SJSA1 (cell line): Measurements from ENCODE around the gene PDE8B. TPM values are rescaled to one million over a fixed set of nuclear protein-coding genes. Genes with fewer than 3 reads are reported as not detected.

ENCODE experiments used
- DNase-seq, 2 experiments: peaks; one replicate each; pipeline ENCODE4 v3.0.0-alpha.2; 2015 to 2020; ENCODE audit warnings: low spot score in 2 of 2, low read depth in 1 of 2
- H3K27ac ChIP-seq: fragments of 250-450 bp; sonication (Bioruptor Pico); 2 replicates; pipeline ENCODE4 v1.5.1; 2020; ENCODE audit warnings: mild to moderate bottlenecking, moderate library complexity
- H3K27me3 ChIP-seq: fragments of 250-450 bp; sonication (Bioruptor Pico); replicated peaks from 2 replicates; pipeline ENCODE4 v1.5.1; 2020; ENCODE audit warnings: mild to moderate bottlenecking, moderate library complexity
- H3K36me3 ChIP-seq: fragments of 250-450 bp; sonication (Bioruptor Pico); 2 replicates; pipeline ENCODE4 v1.5.1; 2020; ENCODE audit warnings: mild to moderate bottlenecking
- H3K4me1 ChIP-seq: fragments of 250-450 bp; sonication (Bioruptor Pico); replicated peaks from 2 replicates; pipeline ENCODE4 v1.6.1; 2021; ENCODE audit warnings: mild to moderate bottlenecking
- H3K4me3 ChIP-seq: fragments of 250-450 bp; sonication (Bioruptor Pico); 2 replicates; pipeline ENCODE4 v1.5.1; 2020; ENCODE audit warnings: mild to moderate bottlenecking
- H3K9me3 ChIP-seq: fragments of 250-450 bp; sonication (Bioruptor Pico); replicated peaks from 2 replicates; pipeline ENCODE4 v1.5.1; 2020; ENCODE audit warnings: mild to moderate bottlenecking
- total RNA-seq: library from RNA; depleted of rRNA; stranded (reverse); fragments of >200 nt; shearing (Covaris generic); gene quantifications from 2 replicates; pipeline ENCODE4 v1.2.3, GENCODE V29; 2014

Gene PDE8B
- total RNA-seq, 1 experiment from 2014 or later, result not detected

- Histone ChIP-seq H3K9me3 (no peaks in the 10 kb centered on the region), H3K27ac (no peak overlapping the region), H3K36me3 (no peaks in the 10 kb centered on the region), H3K4me3 (no peak overlapping the region), H3K4me1 (no peaks in the 10 kb centered on the region), H3K27me3 (no peaks in the 10 kb centered on the region)
- no peak for DNase-seq
These were observed 20.4 kb downstream of the PDE8B start for GRCh38 chr5:77230727-77231470.

- no peaks in the 10 kb centered on the region for H3K36me3 ChIP-seq
- DNase-seq, result no peak
- H3K4me1 ChIP-seq, result no peaks in the 10 kb centered on the region
- no peaks in the 10 kb centered on the region for H3K9me3 ChIP-seq
- H3K27ac ChIP-seq, result no peak overlapping the region
- H3K4me3 ChIP-seq, result no peak overlapping the region
- no peaks in the 10 kb centered on the region for H3K27me3 ChIP-seq
These were observed 21.1 kb downstream of the PDE8B start for GRCh38 chr5:77231471-77232138.

GRCh38 chr5:77232574-77233358 is 22.3 kb downstream of the PDE8B start:
- no peak overlapping the region for H3K27ac ChIP-seq
- H3K4me3 ChIP-seq, result no peak overlapping the region
- H3K4me1 ChIP-seq, result no peaks in the 10 kb centered on the region
- DNase-seq, result no peak
- no peaks in the 10 kb centered on the region for H3K36me3 ChIP-seq
- no peaks in the 10 kb centered on the region for H3K9me3 ChIP-seq
- no peaks in the 10 kb centered on the region for H3K27me3 ChIP-seq

GRCh38 chr5:77235846-77236721 is 25.6 kb downstream of the PDE8B start:
- no peaks in the 10 kb centered on the region for H3K4me1 ChIP-seq
- no peaks in the 10 kb centered on the region for H3K27me3 ChIP-seq
- no peaks in the 10 kb centered on the region for H3K36me3 ChIP-seq
- no peak for DNase-seq
- no peak overlapping the region for H3K27ac ChIP-seq
- no peaks in the 10 kb centered on the region for H3K9me3 ChIP-seq
- H3K4me3 ChIP-seq, result no peak overlapping the region

DNA sequence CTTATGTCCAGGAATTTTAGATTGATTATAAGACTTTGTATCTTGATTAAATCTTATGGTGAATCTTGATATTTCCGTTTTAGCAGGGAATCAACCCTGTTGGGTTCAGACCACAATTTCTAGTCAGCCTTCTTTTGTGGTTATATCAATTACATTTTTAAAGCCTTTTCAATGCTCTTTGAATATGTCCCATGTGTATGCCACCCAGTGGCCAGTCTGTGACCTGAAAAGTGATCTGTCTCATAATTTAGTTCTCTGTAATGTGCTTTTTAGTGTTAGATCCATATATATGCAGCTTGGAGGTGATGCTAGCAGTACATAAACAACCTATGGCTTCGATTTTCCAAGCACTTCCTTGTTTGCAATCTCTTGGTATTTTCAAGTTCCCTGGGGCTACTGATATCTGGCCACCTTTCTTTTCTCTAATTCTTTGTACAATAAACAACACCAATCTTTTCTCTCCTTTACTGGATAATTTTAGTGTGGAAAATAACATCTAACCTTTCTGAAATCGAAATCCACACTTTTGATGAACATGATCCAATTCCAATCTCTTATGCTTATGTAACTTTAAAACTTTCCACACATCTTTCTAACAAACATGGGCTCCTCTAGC is 28.8 kb downstream of the PDE8B start:
- Histone ChIP-seq H3K27me3 (no peaks in the 10 kb centered on the region), H3K4me1 (no peaks in the 10 kb centered on the region), H3K36me3 (no peaks in the 10 kb centered on the region), H3K9me3 (no peaks in the 10 kb centered on the region), H3K4me3 (no peak overlapping the region), H3K27ac (no peak overlapping the region)
- peak in 1 of 2 experiments; percentile 17 for DNase-seq

DNA sequence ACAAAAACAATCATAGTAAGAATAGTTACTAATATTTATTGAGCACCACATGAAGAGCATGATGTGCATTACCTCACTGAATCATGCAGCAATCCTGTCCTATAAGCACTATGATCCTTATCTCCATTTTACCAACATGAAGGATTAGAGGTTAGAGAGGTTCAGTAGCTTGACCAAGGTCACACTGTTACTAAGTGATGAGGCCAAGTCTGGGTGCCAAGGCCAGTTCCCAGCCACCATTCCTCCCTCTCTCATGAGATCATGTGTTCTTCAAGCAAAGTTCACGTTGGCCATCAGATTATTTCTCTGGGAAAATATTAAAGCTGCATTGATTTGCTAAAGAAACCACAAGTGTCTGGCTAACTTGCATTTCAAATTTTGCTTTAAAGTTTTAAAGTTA is 31.0 kb downstream of the PDE8B start:
- Histone ChIP-seq H3K27me3 (no peaks in the 10 kb centered on the region), H3K4me1 (no peaks in the 10 kb centered on the region), H3K4me3 (no peak overlapping the region), H3K36me3 (no peaks in the 10 kb centered on the region), H3K27ac (no peak overlapping the region), H3K9me3 (no peaks in the 10 kb centered on the region)
- DNase-seq, result no peak

- H3K9me3 ChIP-seq, result no peaks in the 10 kb centered on the region
- H3K27me3 ChIP-seq, result 0 out of 2 replicates have a peak, but pooled peaks cover 3% of the 10 kb centered on the region
- no peaks in the 10 kb centered on the region for H3K4me1 ChIP-seq
- H3K36me3 ChIP-seq, result no peaks in the 10 kb centered on the region
- no peak overlapping the region for H3K4me3 ChIP-seq
- H3K27ac ChIP-seq, result no peak overlapping the region
- DNase-seq, result no peak
These were observed 39.0 kb downstream of the PDE8B start for GRCh38 chr5:77249475-77249874.

- no peaks in the 10 kb centered on the region for H3K9me3 ChIP-seq
- H3K4me1 ChIP-seq, result no peaks in the 10 kb centered on the region
- no peak overlapping the region for H3K4me3 ChIP-seq
- no peak for DNase-seq
- no peaks in the 10 kb centered on the region for H3K36me3 ChIP-seq
- 0 out of 2 replicates have a peak, but pooled peaks cover 5% of the 10 kb centered on the region for H3K27me3 ChIP-seq
- H3K27ac ChIP-seq, result no peak overlapping the region
These were observed 39.5 kb downstream of the PDE8B start for GRCh38 chr5:77250021-77250420.

- Histone ChIP-seq H3K4me3 (no peak overlapping the region), H3K9me3 (no peaks in the 10 kb centered on the region), H3K27me3 (0 out of 2 replicates have a peak, but pooled peaks cover 5% of the 10 kb centered on the region), H3K4me1 (no peaks in the 10 kb centered on the region), H3K27ac (no peak overlapping the region), H3K36me3 (no peaks in the 10 kb centered on the region)
- DNase-seq, result no peak
These were observed 41.4 kb downstream of the PDE8B start for GRCh38 chr5:77251921-77252320.

DNA sequence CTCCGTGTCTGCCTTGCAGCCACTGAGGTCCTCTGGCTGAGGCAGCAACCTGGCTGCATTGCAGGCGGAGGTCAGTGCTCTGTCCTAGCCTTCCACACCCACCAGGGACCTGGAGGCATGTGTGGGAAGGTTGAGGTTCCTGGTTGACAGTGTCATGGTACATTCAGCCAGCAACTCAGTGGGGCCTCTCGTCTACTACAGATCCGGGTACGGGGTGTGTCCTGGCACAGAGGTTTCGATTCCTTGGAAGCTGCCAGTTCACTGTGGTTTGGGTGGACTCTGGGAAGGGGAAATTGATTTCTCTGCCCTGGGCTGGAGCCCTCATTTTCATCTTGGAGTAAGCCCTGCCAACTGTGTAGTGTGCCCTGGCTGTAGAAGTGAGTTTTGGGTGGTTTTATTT is 45.1 kb downstream of the PDE8B start:
- Histone ChIP-seq H3K27ac (no peak overlapping the region), H3K4me1 (no peaks in the 10 kb centered on the region), H3K27me3 (0 out of 2 replicates have a peak, but pooled peaks cover 5% of the 10 kb centered on the region)

DNA sequence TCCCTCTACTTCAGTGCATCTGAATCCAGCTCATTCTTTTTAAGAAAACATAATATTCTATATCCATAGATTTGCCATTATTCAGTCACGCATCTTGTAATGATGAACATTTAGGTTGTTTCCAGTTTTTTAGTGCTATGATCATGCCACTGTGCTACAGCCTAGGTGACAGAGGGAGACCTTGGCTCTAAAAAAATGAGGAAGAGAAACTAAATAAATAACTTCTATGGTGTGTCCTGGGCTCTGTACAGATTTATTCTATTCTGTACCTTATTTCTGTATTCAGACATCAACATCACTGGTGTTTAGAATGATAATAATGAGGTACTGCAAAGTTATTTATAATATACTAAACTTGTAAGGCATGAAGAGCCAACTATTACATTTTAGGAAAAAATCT is 45.9 kb downstream of the PDE8B start:
- Histone ChIP-seq H3K36me3 (no peaks in the 10 kb centered on the region), H3K27me3 (0 out of 2 replicates have a peak, but pooled peaks cover 5% of the 10 kb centered on the region), H3K9me3 (no peaks in the 10 kb centered on the region), H3K27ac (no peak overlapping the region), H3K4me1 (no peaks in the 10 kb centered on the region), H3K4me3 (no peak overlapping the region)
- no peak for DNase-seq

More for the DNA sequence above, 45.1 kb downstream of the PDE8B start:
- no peak overlapping the region for H3K4me3 ChIP-seq
- DNase-seq, result no peak
- no peaks in the 10 kb centered on the region for H3K9me3 ChIP-seq
- H3K36me3 ChIP-seq, result no peaks in the 10 kb centered on the region

- Histone ChIP-seq H3K4me3 (no peak overlapping the region), H3K9me3 (no peaks in the 10 kb centered on the region), H3K27ac (no peak overlapping the region), H3K27me3 (0 out of 2 replicates have a peak, but pooled peaks cover 5% of the 10 kb centered on the region), H3K4me1 (no peaks in the 10 kb centered on the region), H3K36me3 (no peaks in the 10 kb centered on the region)
- no peak for DNase-seq
These were observed 48.2 kb downstream of the PDE8B start for GRCh38 chr5:77258652-77259051.

- Histone ChIP-seq H3K4me1 (no peaks in the 10 kb centered on the region), H3K27ac (no peak overlapping the region), H3K9me3 (no peaks in the 10 kb centered on the region), H3K27me3 (0 out of 2 replicates have a peak, but pooled peaks cover 2% of the 10 kb centered on the region), H3K4me3 (no peak overlapping the region), H3K36me3 (no peaks in the 10 kb centered on the region)
- DNase-seq, result no peak
These were observed 49.0 kb downstream of the PDE8B start for GRCh38 chr5:77259476-77259875.
